Psoas muscle (tissue), 8 donors: ENCODE measurements around the gene GDPD5. TPM values are rescaled to one million over a fixed set of nuclear protein-coding genes. Genes with fewer than 3 reads are reported as not detected.
A peak's percentile ranks its signal among the peaks of the same experiment; 100 is the strongest.

Experiments used
- ATAC-seq, 4 donors: fragments of 200-7000 bp; cut with Tn5 transposase; one replicate each; pipeline ENCODE4 v1.9.1; 2020; ENCODE audit warnings: moderate library complexity in 3 of 4, mild to moderate bottlenecking in 2 of 4
- DNase-seq, 2 donors: peaks; one replicate each; pipeline ENCODE4 v3.0.0-alpha.2; 2020
- H3K27ac ChIP-seq: fragments of 200-600 bp; one replicate; pipeline ENCODE4 v1.8.0; 2022
- H3K27me3 ChIP-seq, 3 donors: fragments of 200-600 bp in 1 of 3; one replicate each; pipeline versions ENCODE4 v1.6.1 to v1.8.0; 2013 to 2022; ENCODE audit warnings: low read length in 2 of 3, mild to moderate bottlenecking in 2 of 3, moderate library complexity in 1 of 3; ENCODE audit not compliant: insufficient read depth in 3 of 3
- H3K36me3 ChIP-seq, 2 donors: fragments of 200-600 bp in 1 of 2; one replicate each; pipeline versions ENCODE4 v1.6.1 to v1.8.0; 2013 to 2022; ENCODE audit warnings: low read depth in 1 of 2, mild to moderate bottlenecking in 1 of 2, moderate library complexity in 1 of 2; ENCODE audit not compliant: insufficient read depth in 1 of 2
- H3K4me1 ChIP-seq: fragments of 200-600 bp; one replicate; pipeline ENCODE4 v1.8.0; 2022
- H3K4me3 ChIP-seq: fragments of 200-600 bp; one replicate; pipeline ENCODE4 v1.8.0; 2022; ENCODE audit warnings: mild to moderate bottlenecking
- H3K9me3 ChIP-seq: fragments of 200-600 bp; one replicate; pipeline ENCODE4 v1.8.0; 2022
- CTCF ChIP-seq: fragments of 200-600 bp; IDR thresholded peaks from one replicate; pipeline ENCODE4 v1.8.0; 2022; ENCODE audit warnings: antibody characterized with exemption
- WGBS, 3 donors: extraction: QIAGEN DNeasy Blood & Tissue Kit; methylation state at CpG; one replicate each; pipeline versions ENCODE4 v1.1.6 to v1.1.7; 2013; 5-methylcytosine and 5-hydroxymethylcytosine counted together
- intact Hi-C, 2 donors: fragments of 100-400 bp; cut with DNase I; formaldehyde crosslinking; loops; one replicate each; pipeline versions ENCODE4 v1.11.0 to v1.14.2; 2022
- polyA plus RNA-seq, 3 donors: library from polyadenylated mRNA; stranded (reverse); fragments of 200-250 nt; gene quantifications; one replicate each; pipeline ENCODE4 v1.2.3, GENCODE V29; 2013
- total RNA-seq, 4 donors: library from RNA; stranded (reverse); fragmentation: NEBNext Ultra II Directional in 2 of 4; extraction: Animal tissue kit (Norgen Biotek cat#: 25700) in 2 of 4; gene quantifications; one replicate each; pipeline versions ENCODE4 v1.2.1 to v1.2.4, GENCODE V29; 2021 to 2023
- donor health status: healthy with polysubstance abuse.
- donor health status: DM: no; HTN: no; CAD: no; lungs with moderate emphysema.
- donor health status: Bipolar disorder and iron deficiency.
- donor health status: healthy.
- donor health status: DM: yes; HTN: yes; CAD: no.
- donor health status: DM: no; HTN: no; CAD: no.
- donor health status: DM: no; HTN: no; CAD: no.
- donor health status: DM: yes; HTN: yes; CAD: no.

The GDPD5 gene
- total and polyA plus RNA-seq, 7 donors, result 2.7 to 16.5 (median 11.5) TPM

GRCh38 chr11:75425422-75425821 lies 100.3 kb downstream of the GDPD5 start:
- WGBS, 3 donors, result 73 to 77% (median 74%) methylated on average over 20 to 29 of the region's 29 CpGs
- H3K4me1 ChIP-seq, result no peaks in the 10 kb centered on the region
- intact Hi-C loops, result no loop called here

GRCh38 chr11:75424396-75424795 lies 101.3 kb downstream of the GDPD5 start:
- Histone ChIP-seq H3K27ac (no peak overlapping the region), H3K27me3 (peaks cover 0 to 10% (median 3%) of the 10 kb centered on the region in 3 donors)
- ATAC-seq, result no peak

More at GRCh38 chr11:75425422-75425821, 100.3 kb downstream of the GDPD5 start:
- H3K36me3 ChIP-seq, result peaks cover 3 to 13% of the 10 kb centered on the region in 2 donors
- peak; percentile 11 to 45 for DNase-seq
- ATAC-seq, result no peak
- no peaks in the 10 kb centered on the region for H3K9me3 ChIP-seq
- H3K4me3 ChIP-seq, result no peak overlapping the region
- H3K27ac ChIP-seq, result no peak overlapping the region
- H3K27me3 ChIP-seq, result peaks cover 0 to 18% (median 3%) of the 10 kb centered on the region in 3 donors
- TF ChIP-seq CTCF, result peak; percentile 6

GRCh38 chr11:75423721-75424120 lies 102.0 kb downstream of the GDPD5 start:
- TF ChIP-seq CTCF, result no peak
- DNase-seq, result peak in 1 of 2 donors; percentile 30
- Histone ChIP-seq H3K4me3 (no peak overlapping the region), H3K27me3 (peaks cover 0 to 4% (median 0%) of the 10 kb centered on the region in 3 donors), H3K36me3 (peaks cover 3 to 13% of the 10 kb centered on the region in 2 donors), H3K27ac (no peak overlapping the region), H3K9me3 (no peaks in the 10 kb centered on the region), H3K4me1 (no peaks in the 10 kb centered on the region)
- intact Hi-C loops, result no loop called here
- no peak for ATAC-seq
- WGBS, 3 donors, result 75 to 94% (median 76%) methylated on average over 6 to 9 of the region's 9 CpGs

More at GRCh38 chr11:75424396-75424795, 101.3 kb downstream of the GDPD5 start:
- no peak for TF ChIP-seq CTCF
- DNase-seq, result no peak
- Histone ChIP-seq H3K9me3 (no peaks in the 10 kb centered on the region), H3K36me3 (peaks cover 3 to 13% of the 10 kb centered on the region in 2 donors), H3K4me3 (no peak overlapping the region), H3K4me1 (no peaks in the 10 kb centered on the region)
- intact Hi-C loops, result no loop called here
- WGBS, 3 donors, result 95 to 100% (median 100%) methylated on average over 1 of the region's 1 CpG

- Histone ChIP-seq H3K4me1 (no peaks in the 10 kb centered on the region), H3K9me3 (no peaks in the 10 kb centered on the region), H3K27ac (no peak overlapping the region), H3K27me3 (no peaks in the 10 kb centered on the region), H3K36me3 (peaks cover 3 to 13% of the 10 kb centered on the region in 2 donors), H3K4me3 (no peak overlapping the region)
- WGBS, 3 donors, result 89 to 96% (median 90%) methylated on average over 15 of the region's 15 CpGs
- TF ChIP-seq CTCF, result no peak
- ATAC-seq (no peak), DNase-seq (peak in 1 of 2 donors; percentile 40)
- intact Hi-C loops, result no loop called here
These were observed 103.2 kb downstream of the GDPD5 start for GRCh38 chr11:75422248-75423231.
